ENCODE results near the gene CC2D1A.

DNA sequence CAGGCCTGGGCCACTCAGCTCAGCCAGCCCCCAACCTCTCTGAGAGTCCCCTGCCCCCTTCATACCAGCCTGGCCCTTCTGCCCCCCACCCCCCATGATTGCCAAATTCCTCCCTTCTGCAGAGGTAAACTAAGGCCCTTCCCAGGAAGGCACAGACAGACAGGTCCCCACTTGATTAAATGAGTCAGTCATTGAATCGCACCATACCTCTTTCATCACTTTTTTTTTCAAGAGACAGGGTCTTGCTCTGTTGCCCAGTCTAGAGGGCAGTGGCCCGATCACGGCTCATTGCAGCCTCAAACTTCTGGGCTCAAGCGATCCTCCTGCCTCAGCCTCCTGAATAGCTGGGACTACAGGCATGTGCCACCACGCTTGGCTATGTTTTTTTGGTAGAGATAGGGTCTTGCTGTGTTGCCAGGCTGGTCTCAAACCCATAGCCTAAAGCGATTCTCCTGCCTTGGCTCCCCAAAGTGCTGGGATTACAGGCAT lies 26.2 kb downstream of the CC2D1A start:
- TF ChIP-seq, protein P1, sequence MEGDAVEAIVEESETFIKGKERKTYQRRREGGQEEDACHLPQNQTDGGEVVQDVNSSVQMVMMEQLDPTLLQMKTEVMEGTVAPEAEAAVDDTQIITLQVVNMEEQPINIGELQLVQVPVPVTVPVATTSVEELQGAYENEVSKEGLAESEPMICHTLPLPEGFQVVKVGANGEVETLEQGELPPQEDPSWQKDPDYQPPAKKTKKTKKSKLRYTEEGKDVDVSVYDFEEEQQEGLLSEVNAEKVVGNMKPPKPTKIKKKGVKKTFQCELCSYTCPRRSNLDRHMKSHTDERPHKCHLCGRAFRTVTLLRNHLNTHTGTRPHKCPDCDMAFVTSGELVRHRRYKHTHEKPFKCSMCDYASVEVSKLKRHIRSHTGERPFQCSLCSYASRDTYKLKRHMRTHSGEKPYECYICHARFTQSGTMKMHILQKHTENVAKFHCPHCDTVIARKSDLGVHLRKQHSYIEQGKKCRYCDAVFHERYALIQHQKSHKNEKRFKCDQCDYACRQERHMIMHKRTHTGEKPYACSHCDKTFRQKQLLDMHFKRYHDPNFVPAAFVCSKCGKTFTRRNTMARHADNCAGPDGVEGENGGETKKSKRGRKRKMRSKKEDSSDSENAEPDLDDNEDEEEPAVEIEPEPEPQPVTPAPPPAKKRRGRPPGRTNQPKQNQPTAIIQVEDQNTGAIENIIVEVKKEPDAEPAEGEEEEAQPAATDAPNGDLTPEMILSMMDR (IDR thresholded peaks at IDR 0.05): no peak
- TF ChIP-seq POLR2A (IDR thresholded peaks at IDR 0.05) (no peak), EP300 (IDR thresholded peaks at IDR 0.05) (no peak)

Measured in tibial nerve (tissue), 4 donors.